ENCODE results near the gene HECTD1.

HECTD1 gene

GRCh38 chr14:31174433-31174832 is 33.2 kb downstream of the HECTD1 start:
- ATAC-seq (ENCODE audit: low read depth) (no peak), DNase-seq (ENCODE audit: low spot score) (no peak)
- H3K27me3 ChIP-seq (ENCODE audit: insufficient read depth, poor library complexity, severe bottlenecking), result no peaks in the 10 kb centered on the region
- H3K4me3 ChIP-seq (ENCODE audit: severe bottlenecking), result no peak overlapping the region
- H3K4me1 ChIP-seq (ENCODE audit: insufficient read depth, poor library complexity, severe bottlenecking), result peaks cover 11% of the 10 kb centered on the region
- no peak for TF ChIP-seq CTCF (IDR thresholded peaks at IDR 0.05; ENCODE audit: poor library complexity, severe bottlenecking)
- no peaks in the 10 kb centered on the region for H3K9me3 ChIP-seq (ENCODE audit: severe bottlenecking)
- H3K27ac ChIP-seq (ENCODE audit: poor library complexity, severe bottlenecking), result no peak overlapping the region
- peaks cover 93% of the 10 kb centered on the region for H3K36me3 ChIP-seq (ENCODE audit: low read depth)

GRCh38 chr14:31173120-31173837 is 34.3 kb downstream of the HECTD1 start:
- H3K9me3 ChIP-seq (ENCODE audit: severe bottlenecking), result no peaks in the 10 kb centered on the region
- peaks cover 11% of the 10 kb centered on the region for H3K4me1 ChIP-seq (ENCODE audit: insufficient read depth, poor library complexity, severe bottlenecking)
- DNase-seq (ENCODE audit: low spot score), result no peak
- no peak overlapping the region for H3K4me3 ChIP-seq (ENCODE audit: severe bottlenecking)
- H3K27ac ChIP-seq (ENCODE audit: poor library complexity, severe bottlenecking), result no peak overlapping the region
- H3K27me3 ChIP-seq (ENCODE audit: insufficient read depth, poor library complexity, severe bottlenecking), result no peaks in the 10 kb centered on the region
- ATAC-seq (ENCODE audit: low read depth), result no peak
- TF ChIP-seq CTCF (IDR thresholded peaks at IDR 0.05; ENCODE audit: poor library complexity, severe bottlenecking), result no peak
- peaks cover 96% of the 10 kb centered on the region for H3K36me3 ChIP-seq (ENCODE audit: low read depth)

GRCh38 chr14:31172084-31172483 is 35.5 kb downstream of the HECTD1 start:
- Histone ChIP-seq H3K36me3 (ENCODE audit: low read depth) (peaks cover 96% of the 10 kb centered on the region), H3K27ac (ENCODE audit: poor library complexity, severe bottlenecking) (no peak overlapping the region), H3K4me1 (ENCODE audit: insufficient read depth, poor library complexity, severe bottlenecking) (peaks cover 11% of the 10 kb centered on the region), H3K27me3 (ENCODE audit: insufficient read depth, poor library complexity, severe bottlenecking) (no peaks in the 10 kb centered on the region), H3K4me3 (ENCODE audit: severe bottlenecking) (no peak overlapping the region), H3K9me3 (ENCODE audit: severe bottlenecking) (no peaks in the 10 kb centered on the region)
- TF ChIP-seq CTCF (IDR thresholded peaks at IDR 0.05; ENCODE audit: poor library complexity, severe bottlenecking), result no peak
- ATAC-seq (ENCODE audit: low read depth) (no peak), DNase-seq (ENCODE audit: low spot score) (no peak)

GRCh38 chr14:31170411-31170810 is 37.2 kb downstream of the HECTD1 start:
- Histone ChIP-seq H3K4me1 (ENCODE audit: insufficient read depth, poor library complexity, severe bottlenecking) (peaks cover 18% of the 10 kb centered on the region), H3K27ac (ENCODE audit: poor library complexity, severe bottlenecking) (no peak overlapping the region), H3K36me3 (ENCODE audit: low read depth) (peaks cover 97% of the 10 kb centered on the region), H3K27me3 (ENCODE audit: insufficient read depth, poor library complexity, severe bottlenecking) (no peaks in the 10 kb centered on the region), H3K4me3 (ENCODE audit: severe bottlenecking) (no peak overlapping the region), H3K9me3 (ENCODE audit: severe bottlenecking) (no peaks in the 10 kb centered on the region)
- ATAC-seq (ENCODE audit: low read depth) (no peak), DNase-seq (ENCODE audit: low spot score) (no peak)
- no peak for TF ChIP-seq CTCF (IDR thresholded peaks at IDR 0.05; ENCODE audit: poor library complexity, severe bottlenecking)

GRCh38 chr14:31169877-31170276 is 37.7 kb downstream of the HECTD1 start:
- no peaks in the 10 kb centered on the region for H3K9me3 ChIP-seq (ENCODE audit: severe bottlenecking)
- H3K27ac ChIP-seq (ENCODE audit: poor library complexity, severe bottlenecking), result no peak overlapping the region
- ATAC-seq (ENCODE audit: low read depth) (no peak), DNase-seq (ENCODE audit: low spot score) (no peak)
- H3K27me3 ChIP-seq (ENCODE audit: insufficient read depth, poor library complexity, severe bottlenecking), result no peaks in the 10 kb centered on the region
- no peak for TF ChIP-seq CTCF (IDR thresholded peaks at IDR 0.05; ENCODE audit: poor library complexity, severe bottlenecking)
- H3K4me3 ChIP-seq (ENCODE audit: severe bottlenecking), result no peak overlapping the region
- H3K4me1 ChIP-seq (ENCODE audit: insufficient read depth, poor library complexity, severe bottlenecking), result peaks cover 23% of the 10 kb centered on the region
- H3K36me3 ChIP-seq (ENCODE audit: low read depth), result peaks cover 97% of the 10 kb centered on the region

All from RWPE2 (cell line).